Astrocyte (in vitro differentiated cells and primary cell): ENCODE data around the gene C3. TPM values are rescaled to one million over a fixed set of nuclear protein-coding genes. Genes with fewer than 3 reads are reported as not detected.

Experiments used
- DNase-seq: peaks from one replicate; pipeline ENCODE4 v3.0.0-alpha.2; 2010; ENCODE audit warnings: low read depth
- FAIRE-seq: peaks from 2 replicates; lab custom pipeline; 2011; peaks lifted over from hg19 to GRCh38; lab: Jason Lieb, UNC
- H2AFZ ChIP-seq: 2 replicates; pipeline ENCODE4 v1.6.0; 2012; ENCODE audit warnings: low read depth, low read length, inconsistent platforms
- H3K27ac ChIP-seq: 2 replicates; pipeline ENCODE4 v1.5.1; 2011; ENCODE audit warnings: low read depth, low read length, inconsistent platforms
- H3K27me3 ChIP-seq: 2 replicates; pipeline ENCODE4 v1.6.0; 2011; ENCODE audit warnings: low read length, inconsistent platforms; ENCODE audit not compliant: insufficient read depth
- H3K36me3 ChIP-seq: 2 replicates; pipeline ENCODE4 v1.5.1; 2011; ENCODE audit warnings: low read length, inconsistent platforms; ENCODE audit not compliant: insufficient read depth
- H3K4me1 ChIP-seq: 2 replicates; pipeline ENCODE4 v1.5.1; 2011; ENCODE audit warnings: low read length, inconsistent platforms; ENCODE audit not compliant: insufficient read depth
- H3K4me2 ChIP-seq: 2 replicates; pipeline ENCODE4 v1.6.0; 2012; ENCODE audit warnings: low read length, inconsistent platforms
- H3K4me3 ChIP-seq: 2 replicates; pipeline ENCODE4 v1.5.1; 2011; ENCODE audit warnings: low read depth, mild to moderate bottlenecking, low read length, inconsistent platforms; ENCODE audit not compliant: insufficient read depth
- H3K79me2 ChIP-seq: 2 replicates; pipeline ENCODE4 v1.6.0; 2012; ENCODE audit warnings: mild to moderate bottlenecking, low read length, inconsistent platforms; ENCODE audit not compliant: insufficient read depth
- H3K9ac ChIP-seq: 2 replicates; pipeline ENCODE4 v1.6.0; 2012; ENCODE audit warnings: mild to moderate bottlenecking, low read length, inconsistent platforms
- H3K9me3 ChIP-seq: 2 replicates; pipeline ENCODE4 v1.5.1; 2012; ENCODE audit warnings: low read depth, mild to moderate bottlenecking, low read length, inconsistent platforms; ENCODE audit not compliant: insufficient read depth
- H4K20me1 ChIP-seq: 2 replicates; pipeline ENCODE4 v1.6.0; 2012; ENCODE audit warnings: low read length, inconsistent platforms; ENCODE audit not compliant: insufficient read depth
- H3K27ac Mint-ChIP-seq: one replicate; pipeline ENCODE4 v1.8.0; 2021; ENCODE audit warnings: mild to moderate bottlenecking, mixed read lengths; ENCODE audit not compliant: unreplicated experiment
- H3K27me3 Mint-ChIP-seq: one replicate; pipeline ENCODE4 v1.8.0; 2021; ENCODE audit warnings: low read depth, mixed read lengths; ENCODE audit not compliant: unreplicated experiment
- H3K36me3 Mint-ChIP-seq: one replicate; pipeline ENCODE4 v1.8.0; 2021; ENCODE audit warnings: low read depth, mixed read lengths; ENCODE audit not compliant: unreplicated experiment
- H3K4me1 Mint-ChIP-seq: one replicate; pipeline ENCODE4 v1.8.0; 2021; ENCODE audit warnings: low read depth, mixed read lengths; ENCODE audit not compliant: unreplicated experiment
- H3K4me3 Mint-ChIP-seq: one replicate; pipeline ENCODE4 v1.8.0; 2021; ENCODE audit warnings: mild to moderate bottlenecking, moderate library complexity, mixed read lengths; ENCODE audit not compliant: unreplicated experiment
- H3K9me3 Mint-ChIP-seq: one replicate; pipeline ENCODE4 v1.8.0; 2021; ENCODE audit warnings: mild to moderate bottlenecking, mixed read lengths; ENCODE audit not compliant: unreplicated experiment
- CTCF ChIP-seq: IDR thresholded peaks from 2 replicates; pipeline ENCODE4 v1.5.1; 2011; ENCODE audit warnings: low read depth, mild to moderate bottlenecking, inconsistent platforms, low read length, moderate library complexity; ENCODE audit not compliant: insufficient read depth
- EZH2 ChIP-seq: IDR thresholded peaks from 2 replicates; pipeline ENCODE4 v1.6.1; 2012; ENCODE audit warnings: mild to moderate bottlenecking, low read length, inconsistent platforms; ENCODE audit not compliant: insufficient read depth
- total RNA-seq: library from RNA; stranded (reverse); gene quantifications from 2 replicates; pipeline ENCODE4 v1.2.1, GENCODE V29; 2021

Gene C3
- total RNA-seq, 1 donor from 2014 or later: 2.4 TPM

GRCh38 chr19:6721138-6721474 is 656 bp upstream of the C3 start:
- H3K9me3 Mint-ChIP-seq: peaks cover 7% of the 10 kb centered on the region
- H3K27ac Mint-ChIP-seq: no peak overlapping the region
- TF ChIP-seq EZH2: no peak
- TF ChIP-seq CTCF: no peak
- no peak overlapping the region for H3K4me2 ChIP-seq
- peaks cover 4% of the 10 kb centered on the region for H3K9me3 ChIP-seq
- FAIRE-seq (no peak), DNase-seq (no peak)
- no peaks in the 10 kb centered on the region for H3K27me3 ChIP-seq
- no peaks in the 10 kb centered on the region for H4K20me1 ChIP-seq
- no peak overlapping the region for H3K4me3 ChIP-seq
- peaks cover 8% of the 10 kb centered on the region for H3K27me3 Mint-ChIP-seq
- no peak overlapping the region for H2AFZ ChIP-seq
- no peaks in the 10 kb centered on the region for H3K36me3 Mint-ChIP-seq
- no peak overlapping the region for H3K9ac ChIP-seq
- no peak overlapping the region for H3K4me3 Mint-ChIP-seq
- no peaks in the 10 kb centered on the region for H3K36me3 ChIP-seq
- no peaks in the 10 kb centered on the region for H3K4me1 ChIP-seq
- peaks cover 2% of the 10 kb centered on the region for H3K4me1 Mint-ChIP-seq
- H3K27ac ChIP-seq: no peak overlapping the region
- H3K79me2 ChIP-seq: no peaks in the 10 kb centered on the region

GRCh38 chr19:6719992-6720368 is 470 bp downstream of the C3 start:
- Histone ChIP-seq H3K9me3 (peaks cover 4% of the 10 kb centered on the region), H3K4me1 (no peaks in the 10 kb centered on the region), H3K4me2 (no peak overlapping the region), H3K27ac (no peak overlapping the region), H3K4me3 (no peak overlapping the region), H3K79me2 (no peaks in the 10 kb centered on the region), H3K27me3 (no peaks in the 10 kb centered on the region), H2AFZ (no peak overlapping the region), H3K9ac (no peak overlapping the region), H4K20me1 (no peaks in the 10 kb centered on the region), H3K36me3 (no peaks in the 10 kb centered on the region)
- Mint-ChIP-seq H3K36me3 (no peaks in the 10 kb centered on the region), H3K9me3 (peaks cover 7% of the 10 kb centered on the region), H3K4me1 (peaks cover 2% of the 10 kb centered on the region), H3K27me3 (peaks cover 8% of the 10 kb centered on the region), H3K4me3 (no peak overlapping the region), H3K27ac (peak overlapping the region; percentile 14)
- FAIRE-seq (no peak), DNase-seq (no peak)
- TF ChIP-seq CTCF (no peak), EZH2 (no peak)

- H3K27me3 Mint-ChIP-seq: peaks cover 8% of the 10 kb centered on the region
- TF ChIP-seq CTCF (no peak), EZH2 (no peak)
- H3K9me3 Mint-ChIP-seq: peaks cover 7% of the 10 kb centered on the region
Observed at GRCh38 chr19:6719540-6719861, 949 bp downstream of the C3 start.

More at GRCh38 chr19:6719540-6719861, 949 bp downstream of the C3 start:
- Histone ChIP-seq H3K4me3 (no peak overlapping the region), H3K79me2 (no peaks in the 10 kb centered on the region), H3K9me3 (peaks cover 4% of the 10 kb centered on the region), H3K27ac (no peak overlapping the region), H3K4me1 (no peaks in the 10 kb centered on the region), H3K9ac (no peak overlapping the region), H3K27me3 (no peaks in the 10 kb centered on the region), H3K4me2 (no peak overlapping the region), H3K36me3 (no peaks in the 10 kb centered on the region), H4K20me1 (no peaks in the 10 kb centered on the region), H2AFZ (no peak overlapping the region)
- Mint-ChIP-seq H3K4me1 (peaks cover 2% of the 10 kb centered on the region), H3K4me3 (no peak overlapping the region), H3K36me3 (no peaks in the 10 kb centered on the region), H3K27ac (no peak overlapping the region)
- FAIRE-seq (no peak), DNase-seq (no peak)
